HG02763 (cell line): Measurements from ENCODE around the gene MTA3.
A peak's percentile ranks its signal among the peaks of the same experiment; 100 is the strongest.
"Not testable (repeated sequence)": the region's sequence is repeated elsewhere in the genome, so short reads cannot be mapped to it uniquely, and the experiment has no call there.

Experiments
- ATAC-seq: cut with Tn5 transposase; IDR thresholded peaks from one replicate; pipeline ENCODE4 v1.9.1; 2021; ENCODE audit warnings: mild to moderate bottlenecking, moderate library complexity; ENCODE audit not compliant: unreplicated experiment

Gene MTA3

GRCh38 chr2:42568401-42569115 lies at the start of gene MTA3:
Gene MTA3, plus strand, starts transcription at chr2:42568632. Its CDS starts 114 bp downstream, at chr2:42568746.
- ATAC-seq: peak; percentile 22

GRCh38 chr2:42519624-42520023 lies 48.8 kb upstream of the MTA3 start:
- no peak for ATAC-seq

DNA sequence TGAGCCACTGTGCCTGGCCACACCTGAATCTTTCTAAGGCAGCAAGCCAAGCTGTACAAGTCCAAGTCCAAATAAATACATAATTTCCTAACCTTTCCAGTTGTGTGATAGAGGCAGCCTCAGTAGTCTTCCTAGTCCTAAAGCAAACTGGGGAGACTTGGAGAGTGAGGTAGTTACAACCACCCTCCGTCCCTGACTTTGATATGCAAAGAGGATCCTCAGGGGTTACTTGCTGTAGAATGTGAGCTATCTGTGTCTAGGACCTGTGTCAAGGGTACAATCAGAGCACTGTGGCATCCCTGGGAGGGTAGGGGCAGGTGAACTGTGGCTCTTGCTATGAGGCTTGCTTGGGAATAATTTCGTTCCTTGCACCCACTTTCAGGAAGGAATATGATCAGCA lies 46.4 kb upstream of the MTA3 start:
- no peak for ATAC-seq

DNA sequence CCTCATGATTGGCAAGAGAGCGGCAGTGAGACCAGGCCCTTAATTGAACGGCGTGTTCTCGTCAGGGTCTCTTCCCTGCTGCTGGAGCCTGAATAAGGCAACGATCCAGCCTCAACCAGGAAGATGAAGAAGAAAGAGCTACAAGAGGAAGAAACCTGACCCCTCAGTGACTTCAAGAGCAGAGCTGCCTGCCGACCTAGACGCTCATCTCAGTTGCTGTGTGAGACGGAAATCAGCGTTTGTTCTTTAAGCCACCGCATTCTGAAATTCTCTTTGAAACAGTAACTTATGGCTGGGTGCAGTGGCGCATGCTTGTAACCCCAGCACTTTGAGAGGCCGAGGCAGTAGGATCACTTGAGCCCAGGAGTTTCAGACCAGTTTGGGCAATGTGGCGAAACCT lies 45.1 kb upstream of the MTA3 start:
- ATAC-seq: no peak

DNA sequence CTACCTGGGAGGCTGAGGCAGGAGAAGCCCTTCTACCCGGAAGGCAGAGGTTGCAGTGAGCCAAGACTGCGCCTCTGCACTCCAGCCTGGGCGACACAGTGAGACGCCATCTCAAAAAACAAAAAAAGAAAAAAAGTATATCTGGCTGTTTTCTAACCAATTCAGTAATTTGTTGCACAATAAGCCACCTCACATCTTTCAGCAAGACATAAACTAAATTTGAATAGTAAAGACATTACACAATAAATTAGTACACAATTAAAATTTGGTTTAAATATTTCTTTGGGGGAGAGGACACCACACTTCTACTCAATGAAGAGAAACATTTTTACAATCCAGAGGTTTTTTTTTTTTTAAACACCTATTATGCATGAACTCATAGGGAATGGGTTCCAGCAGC lies 36.0 kb upstream of the MTA3 start:
- ATAC-seq: no peak

GRCh38 chr2:42537493-42537892 lies 30.9 kb upstream of the MTA3 start:
- no peak for ATAC-seq

DNA sequence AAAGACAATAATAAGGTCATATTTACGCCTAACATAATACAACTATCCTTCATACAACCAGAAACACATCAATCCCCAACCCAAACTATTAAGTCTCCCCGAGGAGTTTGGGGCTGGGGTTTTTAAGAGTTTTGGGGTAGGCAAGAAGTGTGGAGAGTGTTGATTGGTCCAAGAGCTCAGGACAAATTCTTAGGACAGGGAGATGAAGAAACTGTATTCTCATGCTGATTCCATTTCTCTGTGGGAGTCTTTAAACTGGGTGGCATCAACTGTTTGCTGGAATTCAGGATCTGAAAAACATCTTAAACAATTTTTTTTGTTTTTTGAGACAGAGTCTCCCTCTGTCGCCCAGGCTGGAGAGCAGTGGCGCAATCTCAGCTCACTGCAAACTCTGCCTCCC lies 25.6 kb upstream of the MTA3 start:
- no peak for ATAC-seq

- no peak for ATAC-seq
Measured at GRCh38 chr2:42545023-42545721, 23.3 kb upstream of the MTA3 start.

GRCh38 chr2:42545841-42546390 lies 22.5 kb upstream of the MTA3 start:
- no peak for ATAC-seq

DNA sequence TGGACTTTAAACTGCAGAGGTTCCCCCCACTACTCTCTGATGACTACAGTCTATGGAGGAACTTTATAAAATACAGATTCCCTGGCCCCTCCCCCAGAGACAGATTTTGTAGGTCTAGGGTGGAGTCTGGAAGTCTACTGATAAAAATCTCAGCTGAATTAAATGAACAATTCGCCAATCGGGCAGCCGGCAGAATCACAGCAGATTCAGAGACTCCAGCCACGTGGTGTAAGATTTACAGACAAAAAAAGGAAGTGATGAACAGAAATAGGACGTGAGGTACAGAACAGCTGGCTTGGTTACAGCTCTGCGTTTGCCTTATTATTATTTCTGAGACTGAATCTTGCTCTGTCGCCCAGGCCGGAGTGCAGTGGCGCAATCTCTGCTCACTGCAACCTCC lies 21.4 kb upstream of the MTA3 start:
- ATAC-seq: no peak

DNA sequence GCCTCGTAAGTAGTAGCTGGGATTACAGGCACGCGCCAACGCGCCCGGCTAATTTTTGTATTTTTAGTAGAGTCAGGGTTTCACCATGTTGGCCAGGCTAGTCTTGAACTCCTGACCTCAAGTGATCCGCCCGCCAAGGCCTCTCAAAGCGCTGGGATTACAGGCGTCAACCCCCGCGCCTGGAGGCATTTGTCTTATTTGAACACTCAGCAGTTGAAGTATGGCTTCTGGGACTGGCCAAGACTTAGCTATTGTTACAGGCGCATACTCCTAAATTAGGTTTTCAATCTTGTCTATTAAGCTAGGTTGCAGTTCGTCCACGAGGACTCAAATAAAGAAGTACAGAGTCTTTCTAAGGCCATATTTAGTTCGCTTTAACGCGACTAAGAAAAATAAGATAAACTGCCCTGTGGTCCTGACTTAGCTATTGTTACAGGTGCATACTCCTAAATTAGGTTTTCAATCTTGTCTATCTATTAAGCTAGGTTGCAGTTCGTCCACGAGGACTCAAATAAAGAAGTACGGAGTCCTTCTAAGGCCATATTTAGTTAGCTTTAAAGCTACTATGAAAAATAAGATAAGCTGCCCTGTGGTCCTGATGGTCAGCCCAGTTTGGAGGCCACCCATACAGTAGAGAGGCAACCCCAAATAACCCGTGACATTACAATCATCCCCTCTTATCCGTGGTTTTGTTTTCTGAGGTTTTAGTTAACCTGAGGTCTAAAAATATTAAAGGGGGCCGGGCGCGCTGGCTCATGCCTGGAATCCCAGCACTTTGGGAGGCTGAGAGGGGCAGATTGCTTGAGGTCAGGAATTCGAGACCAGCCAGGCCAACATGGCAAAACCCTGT lies 20.8 kb upstream of the MTA3 start:
- ATAC-seq: no peak

DNA sequence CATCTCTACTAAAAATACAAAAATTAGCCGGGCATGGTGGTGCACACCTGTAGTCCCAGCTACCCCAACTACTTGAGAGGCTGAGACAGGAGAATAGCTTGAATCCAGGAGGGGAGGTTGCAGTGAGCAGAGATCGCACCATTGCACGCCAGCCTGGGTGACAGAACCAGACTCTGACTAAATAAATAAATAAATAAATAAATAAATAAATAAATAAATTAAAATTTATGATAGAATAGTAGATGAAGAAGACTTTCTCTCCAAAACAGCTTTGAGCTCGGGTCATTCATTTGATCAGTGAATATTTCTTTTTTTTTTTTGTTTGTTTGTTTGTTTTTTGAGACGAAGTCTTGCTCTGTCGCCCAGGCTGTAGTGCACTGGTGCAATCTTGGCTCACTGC lies 17.6 kb upstream of the MTA3 start:
- no peak for ATAC-seq

DNA sequence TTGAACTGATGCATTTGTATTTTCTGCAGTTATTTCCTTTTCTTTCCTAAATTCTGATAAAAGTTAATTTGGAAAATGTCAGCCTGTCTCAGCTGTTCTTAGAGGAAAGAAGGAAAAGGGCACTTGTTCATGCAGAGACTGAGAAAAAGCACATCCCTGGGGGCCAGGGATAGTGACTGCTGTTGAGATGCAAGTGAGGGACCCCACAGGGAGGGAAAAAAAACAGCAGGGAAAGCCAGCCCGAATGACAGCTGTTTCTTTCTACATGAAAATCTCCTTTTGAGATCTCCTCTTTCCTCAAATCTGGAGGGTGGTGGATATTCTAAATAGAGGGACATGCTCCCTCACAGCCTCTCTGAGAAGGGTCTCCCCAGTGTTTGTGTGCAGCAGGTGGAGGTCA lies 14.0 kb upstream of the MTA3 start:
- no peak for ATAC-seq

- no peak for ATAC-seq
Measured at GRCh38 chr2:42556315-42556890, 12.0 kb upstream of the MTA3 start.

DNA sequence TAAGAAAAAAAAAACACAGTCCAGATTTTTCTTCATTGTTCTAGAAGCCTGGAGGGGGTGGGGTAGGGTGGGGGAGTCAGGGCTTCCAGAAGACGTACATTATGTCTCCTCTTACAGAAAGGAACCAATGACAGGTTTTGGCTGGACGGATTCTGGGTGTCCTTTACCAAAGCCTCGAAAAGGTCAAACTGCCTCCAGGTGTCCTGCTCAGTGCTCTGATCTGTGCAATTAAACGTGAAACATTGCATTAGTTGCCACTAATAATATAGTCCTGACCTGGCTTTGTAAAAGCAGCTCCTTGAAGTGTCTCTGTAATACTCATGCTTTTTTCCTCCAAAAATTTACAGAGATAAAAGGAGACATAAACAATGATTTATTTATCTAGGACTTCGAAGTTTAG lies 11.1 kb upstream of the MTA3 start:
- ATAC-seq: no peak

DNA sequence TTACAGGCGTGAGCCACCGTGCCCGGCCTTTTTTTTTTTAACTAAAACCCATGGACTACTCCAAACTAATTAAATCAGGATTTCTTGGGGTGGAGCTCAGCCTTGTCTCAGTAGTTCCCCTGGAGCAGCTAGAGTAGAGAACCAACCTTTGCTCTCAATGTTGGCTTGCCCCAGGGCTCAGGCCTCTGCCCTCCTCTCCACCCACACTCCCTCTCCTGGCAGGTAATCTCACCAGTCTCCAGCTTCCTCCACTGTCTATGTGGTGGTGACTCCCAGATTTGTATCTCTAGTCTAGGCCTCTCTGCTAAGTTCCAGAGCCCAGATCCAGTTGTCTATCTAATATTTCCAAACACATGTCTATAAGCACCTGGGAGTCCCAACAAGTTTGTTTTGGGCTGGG lies 9.6 kb upstream of the MTA3 start:
- ATAC-seq: no peak

- not testable (repeated sequence) for ATAC-seq
Measured at GRCh38 chr2:42560133-42560532, 8.3 kb upstream of the MTA3 start.

GRCh38 chr2:42560899-42561298 lies 7.5 kb upstream of the MTA3 start:
- ATAC-seq: no peak

DNA sequence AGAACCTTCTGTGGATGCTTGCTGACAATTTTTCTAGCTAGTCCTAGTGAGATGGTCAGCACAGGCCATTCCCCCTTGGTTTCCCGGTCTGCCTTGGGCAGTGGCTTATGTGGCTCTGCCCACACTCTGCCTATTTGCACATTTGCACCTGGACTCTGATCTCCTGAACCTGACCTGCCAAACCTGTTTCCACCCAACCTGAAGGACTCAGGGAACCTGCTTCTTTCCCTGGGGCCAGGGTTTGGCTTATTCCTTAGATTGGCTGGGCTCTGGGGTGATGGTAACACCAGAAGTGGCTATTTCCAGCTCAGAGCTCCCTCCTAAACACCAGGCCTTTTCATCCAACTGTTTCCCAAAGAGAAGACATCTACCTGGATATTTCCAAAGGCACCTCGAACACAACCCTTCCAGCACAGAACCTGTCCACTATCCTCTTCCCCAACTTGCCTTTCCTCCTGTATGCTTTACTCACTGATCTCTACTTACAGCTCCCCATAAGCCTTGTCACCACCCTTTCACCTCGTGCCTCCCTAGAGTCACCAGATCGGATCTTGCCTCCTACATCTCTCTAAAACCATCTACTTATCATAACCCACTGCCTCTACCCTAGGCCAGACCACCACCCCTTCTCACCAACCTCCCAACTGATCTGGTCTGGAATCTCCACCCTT lies 5.8 kb upstream of the MTA3 start:
- no peak for ATAC-seq

- ATAC-seq: no peak
Measured at GRCh38 chr2:42566025-42566424, 2.4 kb upstream of the MTA3 start.
